HG02763 (cell line): ENCODE measurements around the gene SFRP5.

Experiments
- ATAC-seq: cut with Tn5 transposase; IDR thresholded peaks from one replicate; pipeline ENCODE4 v1.9.1; 2021; ENCODE audit warnings: mild to moderate bottlenecking, moderate library complexity; ENCODE audit not compliant: unreplicated experiment

Gene SFRP5

GRCh38 chr10:97743169-97743943 is 28.4 kb downstream of the SFRP5 start:
- no peak for ATAC-seq

- ATAC-seq: no peak
Observed at GRCh38 chr10:97740613-97741012, 31.2 kb downstream of the SFRP5 start.

GRCh38 chr10:97738616-97739015 is 33.2 kb downstream of the SFRP5 start:
- no peak for ATAC-seq

DNA sequence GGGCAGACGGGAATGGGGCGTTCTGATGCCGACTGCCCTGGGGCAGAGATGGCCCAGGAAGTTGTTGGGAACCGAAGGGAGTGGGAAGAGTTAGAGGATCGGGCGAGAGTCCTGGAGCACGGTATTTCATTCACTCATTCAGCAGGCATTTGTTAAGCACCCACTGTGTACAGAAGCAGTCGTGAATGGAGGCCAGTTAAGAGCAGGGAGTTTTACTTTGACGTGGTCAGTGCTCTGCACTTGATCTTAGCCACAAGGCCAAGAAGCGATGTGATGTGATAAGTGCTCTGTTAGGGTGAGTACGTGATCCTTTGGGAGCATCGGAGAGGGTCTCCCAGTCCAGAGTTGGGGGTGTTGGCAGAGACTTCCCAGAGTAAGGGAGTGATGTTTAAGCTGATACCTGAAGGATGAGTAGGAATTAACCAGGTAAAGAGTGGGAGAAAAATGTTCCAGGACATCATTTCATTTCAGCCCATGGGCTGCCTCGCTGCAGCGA is 34.0 kb downstream of the SFRP5 start:
- no peak for ATAC-seq

- ATAC-seq: peak; percentile 76
Observed at GRCh38 chr10:97736902-97737769, 34.7 kb downstream of the SFRP5 start, which contains the start of gene ZFYVE27. Gene ZFYVE27 (plus strand): TSS chr10:97737128. CDS start chr10:97738478, 1,350 bp downstream.

DNA sequence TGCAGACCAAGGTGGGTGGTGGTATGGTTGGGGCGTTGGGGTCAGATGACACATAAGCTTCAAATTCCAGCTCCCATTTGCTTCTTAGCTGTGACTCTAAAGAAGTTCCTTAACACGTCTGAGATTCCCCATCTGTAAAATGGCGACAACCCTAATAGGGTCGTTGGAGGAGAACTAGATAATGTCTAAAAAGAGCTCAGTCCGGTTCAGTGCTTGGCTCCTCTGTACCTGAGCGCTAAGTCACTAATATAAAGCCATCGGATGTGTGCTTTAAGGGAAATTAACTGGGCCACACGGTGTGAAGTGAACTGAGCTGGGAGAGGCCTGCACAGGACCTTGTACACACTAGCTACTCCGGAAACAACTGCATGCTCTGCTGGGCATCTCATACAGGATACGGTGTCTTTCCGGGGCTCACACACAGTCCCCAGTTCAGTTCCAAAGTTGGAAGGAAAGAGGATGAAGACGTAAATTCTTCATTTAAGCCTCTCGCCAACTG is 35.3 kb downstream of the SFRP5 start:
- ATAC-seq: peak; percentile 9

GRCh38 chr10:97734021-97734420 is 37.8 kb downstream of the SFRP5 start:
- no peak for ATAC-seq

DNA sequence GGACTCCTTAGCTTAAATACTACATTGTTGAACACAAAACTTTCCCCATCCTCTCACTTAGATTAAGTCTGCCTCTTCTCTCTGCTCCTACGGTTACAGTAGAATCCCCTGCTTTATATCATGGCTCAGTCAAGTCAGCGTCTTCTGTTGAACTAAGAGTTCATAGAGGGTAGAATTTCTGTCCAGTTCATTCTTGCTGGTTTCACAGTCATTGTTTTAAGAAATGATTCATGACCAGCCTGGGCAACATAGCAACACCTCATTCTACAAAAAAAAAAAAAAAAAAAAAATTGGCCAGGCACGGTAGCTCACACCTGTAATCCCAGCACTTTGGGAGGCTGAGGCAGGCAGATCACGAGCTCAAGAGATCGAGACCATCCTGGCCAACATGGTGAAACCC is 38.5 kb downstream of the SFRP5 start:
- ATAC-seq: no peak

- no peak for ATAC-seq
Observed at GRCh38 chr10:97732052-97732359, 39.8 kb downstream of the SFRP5 start.

GRCh38 chr10:97731346-97732051 is 40.3 kb downstream of the SFRP5 start:
- no peak for ATAC-seq

DNA sequence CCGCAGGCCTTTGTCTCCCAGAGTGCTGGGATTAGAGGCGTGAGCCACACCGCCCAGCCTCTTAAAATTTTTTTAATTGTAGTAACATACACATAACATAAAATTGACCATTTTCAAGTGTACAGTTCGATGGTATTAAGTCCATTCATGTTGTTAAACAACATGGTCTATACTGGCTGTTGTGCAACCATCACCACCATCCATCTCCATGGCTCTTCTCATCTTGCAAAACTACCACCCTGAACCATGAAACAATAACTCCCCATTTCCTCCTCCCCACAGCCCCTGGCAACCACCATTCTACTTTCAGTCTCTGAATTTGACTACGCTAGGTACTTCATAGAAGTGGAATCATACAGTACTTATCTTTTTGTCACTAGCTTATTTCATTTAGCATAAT is 42.8 kb downstream of the SFRP5 start:
- no peak for ATAC-seq

DNA sequence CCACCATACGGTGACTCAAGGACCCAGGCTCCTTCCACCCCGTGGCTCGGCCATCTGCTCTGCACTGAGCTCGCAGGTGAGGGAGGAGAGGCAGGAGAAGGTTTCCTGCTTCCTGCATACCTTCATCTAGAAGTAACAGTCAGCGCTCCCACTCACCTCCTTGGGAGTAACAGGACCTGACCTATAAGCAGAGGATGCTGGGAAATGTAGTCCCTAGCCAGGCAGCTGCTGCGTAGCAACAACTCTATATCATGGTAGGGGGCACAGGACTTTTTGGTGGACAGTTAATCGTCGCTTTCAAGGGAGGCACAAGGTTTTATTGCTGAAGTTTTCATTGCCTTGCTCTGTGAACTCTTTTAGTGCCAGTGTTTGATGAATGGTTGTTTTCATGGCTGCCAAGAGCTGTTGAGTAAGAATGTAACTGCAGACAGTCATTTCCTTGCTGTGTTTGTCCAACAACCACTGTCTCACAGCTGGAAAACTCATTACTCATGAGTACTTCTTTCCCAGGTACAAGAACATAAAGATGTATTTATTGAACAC is 45.1 kb downstream of the SFRP5 start:
- ATAC-seq: no peak

GRCh38 chr10:97724341-97724941 is 47.4 kb downstream of the SFRP5 start:
- no peak for ATAC-seq

DNA sequence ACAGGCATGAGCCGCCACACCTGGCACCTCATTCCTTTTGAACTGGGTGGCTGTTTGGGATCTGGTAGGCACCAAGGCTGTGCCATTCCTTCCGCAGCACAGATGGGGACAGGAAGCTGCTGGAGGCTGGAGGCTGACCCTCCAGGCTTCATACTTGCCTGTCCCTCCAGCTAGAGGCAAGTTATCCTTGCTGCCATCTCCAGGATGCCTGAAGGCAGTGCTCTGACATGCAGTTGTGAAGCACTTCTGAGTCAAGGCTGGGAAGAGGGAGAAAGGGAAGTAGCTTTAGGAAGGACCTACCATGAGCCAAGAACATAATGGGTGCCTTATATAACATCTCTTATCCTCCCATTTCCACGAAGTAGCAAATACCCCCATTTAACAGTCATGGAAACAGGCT is 48.8 kb downstream of the SFRP5 start:
- ATAC-seq: no peak

DNA sequence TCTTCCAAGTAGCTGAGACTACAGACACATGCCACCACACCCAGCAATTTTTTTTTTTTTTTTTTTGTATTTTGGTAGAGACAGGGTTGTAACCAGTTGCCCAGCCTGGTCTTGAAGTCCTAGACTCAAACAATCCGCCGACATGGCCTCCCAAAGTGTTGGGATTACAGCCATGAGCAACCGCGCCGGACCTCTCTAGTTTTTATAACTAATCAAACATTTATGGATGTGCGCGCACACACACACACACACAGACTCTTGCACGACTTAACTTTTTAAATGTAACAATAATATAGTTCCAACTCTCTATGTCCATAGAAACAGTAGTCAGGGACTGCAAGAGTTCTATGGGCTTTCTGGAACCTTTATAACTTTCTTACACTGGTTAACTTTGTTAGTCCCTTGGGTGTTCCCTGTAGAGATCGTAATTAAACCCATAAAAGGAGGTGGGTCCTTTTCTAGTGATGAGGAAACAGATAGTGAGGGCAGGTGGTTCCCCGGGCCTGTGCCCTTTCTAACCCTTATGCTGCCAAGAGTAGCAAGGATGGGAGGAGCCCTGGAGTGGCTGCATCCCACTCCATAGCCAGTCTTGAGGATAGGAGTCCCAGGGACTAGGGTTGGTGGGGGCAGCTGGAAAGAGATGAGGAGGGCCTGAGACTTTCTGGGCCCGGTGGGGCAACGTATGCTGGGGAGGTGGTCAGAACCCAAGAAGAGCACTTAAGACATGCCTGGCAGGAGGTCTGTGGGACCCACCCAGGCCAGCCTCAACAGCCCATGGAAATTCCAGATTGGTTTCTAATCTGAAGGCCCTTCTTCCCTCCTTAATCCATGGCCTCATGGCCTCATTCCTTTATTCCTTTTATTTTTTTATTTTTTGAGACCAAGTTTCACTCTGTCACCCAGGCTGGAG is 49.7 kb downstream of the SFRP5 start:
- ATAC-seq: no peak

- ATAC-seq: no peak
Observed at GRCh38 chr10:97719602-97720001, 52.2 kb downstream of the SFRP5 start.

DNA sequence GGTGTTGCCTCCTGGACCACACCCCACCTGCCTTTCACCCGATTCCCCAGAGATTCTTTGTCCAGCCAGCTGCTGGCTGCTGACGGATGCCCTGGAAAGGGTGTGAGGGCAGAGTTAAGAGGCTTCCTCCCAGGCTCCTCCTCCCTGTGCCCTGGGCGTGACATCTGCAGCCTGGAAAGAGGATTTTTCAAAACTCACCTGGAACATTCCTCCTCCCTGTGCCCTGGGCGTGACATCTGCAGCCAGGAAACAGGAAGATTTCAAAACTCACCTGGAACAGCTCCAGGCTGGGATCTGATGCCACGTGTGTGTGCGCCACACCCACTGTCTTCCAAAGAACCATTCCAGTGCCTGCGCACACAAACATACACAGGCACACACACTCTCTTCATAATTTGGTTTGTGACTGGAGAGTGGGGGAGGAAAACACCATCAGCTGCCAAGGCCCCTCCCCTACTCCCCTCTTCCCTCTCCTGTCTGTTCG is 53.1 kb downstream of the SFRP5 start:
- no peak for ATAC-seq

GRCh38 chr10:97718178-97718577 is 53.6 kb downstream of the SFRP5 start:
- no peak for ATAC-seq

DNA sequence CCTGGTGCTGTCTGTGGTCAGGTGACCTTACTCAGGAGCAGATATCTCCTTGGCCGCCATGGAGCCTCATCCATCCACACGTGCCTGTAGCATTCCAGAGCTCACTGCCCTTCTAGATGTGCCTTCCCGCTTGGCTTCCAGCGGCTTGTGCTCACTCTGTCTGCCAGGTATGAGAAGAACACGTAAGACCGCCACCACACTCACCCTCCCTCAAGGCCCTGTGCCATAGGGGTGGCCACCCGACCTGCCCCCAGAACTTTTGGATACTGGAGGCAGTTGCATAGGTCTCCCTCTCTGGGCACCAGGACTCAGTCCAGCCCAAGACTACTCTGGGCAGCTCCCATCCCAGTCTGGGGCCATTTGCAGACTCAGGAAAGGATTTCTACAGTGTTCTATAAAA is 54.2 kb downstream of the SFRP5 start:
- no peak for ATAC-seq
